ENCODE measurements around the gene CCL7.

The CCL7 gene

DNA sequence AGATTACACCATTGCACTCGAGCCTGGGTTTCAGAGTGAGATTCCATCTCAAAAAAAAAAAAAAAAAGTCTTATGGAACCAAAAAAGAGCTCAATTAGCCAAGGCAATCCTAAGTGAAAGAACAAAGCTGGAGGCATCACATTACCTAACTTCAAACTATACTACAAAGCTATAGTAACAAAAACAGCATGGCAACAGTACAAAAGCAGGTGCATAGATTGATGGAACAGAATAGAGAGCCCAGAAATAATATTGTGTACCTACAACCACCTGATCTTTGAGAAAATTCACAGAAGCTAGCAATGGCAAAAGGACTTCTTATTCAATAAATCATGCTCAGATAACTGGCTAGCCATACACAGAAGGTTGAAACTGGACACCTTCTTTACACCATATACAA, 39.7 kb upstream of the CCL7 start:
- H3K4me2 ChIP-seq = no peak overlapping the region
- no peaks in the 10 kb centered on the region for H3K27me3 ChIP-seq
- no peak overlapping the region for H3K27ac ChIP-seq
- H3K9me3 ChIP-seq = peaks cover 21% of the 10 kb centered on the region
- no peaks in the 10 kb centered on the region for H4K20me1 ChIP-seq
- no peaks in the 10 kb centered on the region for H3K36me3 ChIP-seq
- peaks cover 13% of the 10 kb centered on the region for H3K4me1 ChIP-seq
- no peak overlapping the region for H3K9ac ChIP-seq
- H3K4me3 ChIP-seq = no peak overlapping the region
- no peak for TF ChIP-seq Cebpa-rat (IDR thresholded peaks at IDR 0.05)

GRCh38 chr17:34234616-34235015, 35.4 kb upstream of the CCL7 start:
- no peaks in the 10 kb centered on the region for H3K27me3 ChIP-seq
- peaks cover 14% of the 10 kb centered on the region for H3K9me3 ChIP-seq
- no peak overlapping the region for H3K9ac ChIP-seq
- H3K4me2 ChIP-seq = no peak overlapping the region
- H3K4me1 ChIP-seq = peaks cover 31% of the 10 kb centered on the region
- no peak overlapping the region for H3K27ac ChIP-seq
- no peak for TF ChIP-seq Cebpa-rat (IDR thresholded peaks at IDR 0.05)
- no peak overlapping the region for H3K4me3 ChIP-seq
- no peaks in the 10 kb centered on the region for H4K20me1 ChIP-seq
- no peaks in the 10 kb centered on the region for H3K36me3 ChIP-seq

DNA sequence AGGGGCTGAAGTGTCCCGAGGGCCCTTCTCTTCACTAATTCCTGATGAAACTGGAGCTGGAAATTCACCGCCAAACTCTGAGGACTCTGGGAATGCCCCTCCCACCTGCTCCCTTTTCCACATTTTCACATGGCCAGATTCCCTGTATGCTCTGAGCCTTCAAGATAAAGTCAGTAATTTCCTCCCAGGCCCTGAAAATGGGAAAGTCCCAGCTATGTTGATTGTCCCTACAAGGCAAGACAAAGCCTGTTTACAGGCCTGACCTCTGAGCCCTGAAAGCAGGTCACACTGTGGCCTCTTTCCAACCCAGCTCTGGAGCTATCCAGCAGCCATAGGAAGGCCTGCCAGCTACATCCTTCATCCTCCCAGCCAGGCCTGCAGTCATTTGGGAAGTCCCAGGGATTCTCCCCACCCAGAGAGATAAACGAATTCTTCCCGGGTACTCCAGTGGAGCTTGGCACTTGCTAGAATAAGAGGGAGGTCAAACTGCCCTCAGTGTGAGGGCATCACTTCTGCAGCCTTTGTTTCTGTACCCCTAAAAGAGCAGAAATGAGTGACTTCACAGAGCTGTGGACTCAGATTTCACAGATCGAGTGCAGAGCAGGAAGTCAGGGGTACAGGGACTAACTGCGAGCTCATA, 34.5 kb upstream of the CCL7 start:
- no peaks in the 10 kb centered on the region for H3K27me3 ChIP-seq
- no peak overlapping the region for H3K9ac ChIP-seq
- no peaks in the 10 kb centered on the region for H4K20me1 ChIP-seq
- H3K4me1 ChIP-seq = peaks cover 39% of the 10 kb centered on the region
- peak overlapping the region; percentile 75 for H3K4me2 ChIP-seq
- H3K9me3 ChIP-seq = peaks cover 5% of the 10 kb centered on the region
- no peak for TF ChIP-seq Cebpa-rat (IDR thresholded peaks at IDR 0.05)
- no peaks in the 10 kb centered on the region for H3K36me3 ChIP-seq
- no peak overlapping the region for H3K4me3 ChIP-seq
- H3K27ac ChIP-seq = peak overlapping the region; percentile 68; the same call in 1 of the 2 replicates

- Histone ChIP-seq H3K9me3 (no peaks in the 10 kb centered on the region), H3K4me2 (peak overlapping the region; percentile 75), H3K27me3 (no peaks in the 10 kb centered on the region), H3K9ac (peak overlapping the region; percentile 6; the same call in 1 of the 2 replicates), H3K4me3 (no peak overlapping the region), H4K20me1 (no peaks in the 10 kb centered on the region), H3K36me3 (no peaks in the 10 kb centered on the region), H3K4me1 (peaks cover 47% of the 10 kb centered on the region), H3K27ac (peak overlapping the region; percentile 68)
- TF ChIP-seq Cebpa-rat (IDR thresholded peaks at IDR 0.05) = no peak
These were observed 33.6 kb upstream of the CCL7 start for GRCh38 chr17:34236281-34236892.

DNA sequence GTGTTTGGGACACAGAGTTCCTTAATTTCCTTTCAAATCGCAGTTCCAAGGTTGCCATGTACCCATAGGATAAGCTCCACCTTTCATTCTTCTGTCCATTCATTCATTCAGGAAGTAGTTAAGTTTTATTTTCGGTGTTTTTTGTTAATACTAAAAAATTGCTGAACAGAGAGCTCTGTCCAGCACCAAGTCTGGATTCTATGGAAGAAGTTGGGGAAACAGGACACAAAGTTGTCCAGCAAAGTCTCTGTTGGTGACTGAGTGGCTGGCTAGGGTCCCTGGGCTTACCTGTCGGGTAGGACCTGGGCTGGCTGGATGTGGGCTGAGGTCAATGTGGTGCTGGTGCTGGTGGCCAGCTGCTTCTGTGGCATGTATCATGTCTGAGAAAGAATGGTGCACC, 32.6 kb upstream of the CCL7 start:
- H3K27me3 ChIP-seq = no peaks in the 10 kb centered on the region
- TF ChIP-seq Cebpa-rat (IDR thresholded peaks at IDR 0.05) = no peak
- H3K4me1 ChIP-seq = peaks cover 58% of the 10 kb centered on the region
- no peaks in the 10 kb centered on the region for H3K36me3 ChIP-seq
- H3K4me2 ChIP-seq = 0 out of 2 replicates have a peak overlapping the region, but pooled peaks have one; percentile 75
- no peaks in the 10 kb centered on the region for H4K20me1 ChIP-seq
- no peak overlapping the region for H3K9ac ChIP-seq
- H3K9me3 ChIP-seq = no peaks in the 10 kb centered on the region
- no peak overlapping the region for H3K4me3 ChIP-seq
- H3K27ac ChIP-seq = no peak overlapping the region

- Histone ChIP-seq H3K27ac (peak overlapping the region; percentile 36), H4K20me1 (no peaks in the 10 kb centered on the region), H3K4me3 (no peak overlapping the region), H3K27me3 (no peaks in the 10 kb centered on the region), H3K4me2 (peak overlapping the region; percentile 72), H3K9ac (no peak overlapping the region), H3K4me1 (peaks cover 61% of the 10 kb centered on the region), H3K36me3 (no peaks in the 10 kb centered on the region), H3K9me3 (no peaks in the 10 kb centered on the region)
- no peak for TF ChIP-seq Cebpa-rat (IDR thresholded peaks at IDR 0.05)
These were observed 29.0 kb upstream of the CCL7 start for GRCh38 chr17:34241062-34241461.

GRCh38 chr17:34242587-34243363, 27.2 kb upstream of the CCL7 start:
- Histone ChIP-seq H4K20me1 (no peaks in the 10 kb centered on the region), H3K4me2 (peak overlapping the region; percentile 72), H3K27ac (peak overlapping the region; percentile 60), H3K9me3 (no peaks in the 10 kb centered on the region), H3K4me1 (peaks cover 45% of the 10 kb centered on the region), H3K27me3 (no peaks in the 10 kb centered on the region), H3K4me3 (no peak overlapping the region), H3K36me3 (no peaks in the 10 kb centered on the region), H3K9ac (no peak overlapping the region)
- TF ChIP-seq Cebpa-rat (IDR thresholded peaks at IDR 0.05) = no peak

- peaks cover 45% of the 10 kb centered on the region for H3K4me1 ChIP-seq
- peak overlapping the region; percentile 60 for H3K27ac ChIP-seq
- peak overlapping the region; percentile 72 for H3K4me2 ChIP-seq
- no peaks in the 10 kb centered on the region for H3K27me3 ChIP-seq
- TF ChIP-seq Cebpa-rat (IDR thresholded peaks at IDR 0.05) = no peak
- H4K20me1 ChIP-seq = no peaks in the 10 kb centered on the region
- no peaks in the 10 kb centered on the region for H3K9me3 ChIP-seq
- H3K36me3 ChIP-seq = no peaks in the 10 kb centered on the region
- H3K9ac ChIP-seq = no peak overlapping the region
- no peak overlapping the region for H3K4me3 ChIP-seq
These were observed 26.4 kb upstream of the CCL7 start for GRCh38 chr17:34243364-34244320.

DNA sequence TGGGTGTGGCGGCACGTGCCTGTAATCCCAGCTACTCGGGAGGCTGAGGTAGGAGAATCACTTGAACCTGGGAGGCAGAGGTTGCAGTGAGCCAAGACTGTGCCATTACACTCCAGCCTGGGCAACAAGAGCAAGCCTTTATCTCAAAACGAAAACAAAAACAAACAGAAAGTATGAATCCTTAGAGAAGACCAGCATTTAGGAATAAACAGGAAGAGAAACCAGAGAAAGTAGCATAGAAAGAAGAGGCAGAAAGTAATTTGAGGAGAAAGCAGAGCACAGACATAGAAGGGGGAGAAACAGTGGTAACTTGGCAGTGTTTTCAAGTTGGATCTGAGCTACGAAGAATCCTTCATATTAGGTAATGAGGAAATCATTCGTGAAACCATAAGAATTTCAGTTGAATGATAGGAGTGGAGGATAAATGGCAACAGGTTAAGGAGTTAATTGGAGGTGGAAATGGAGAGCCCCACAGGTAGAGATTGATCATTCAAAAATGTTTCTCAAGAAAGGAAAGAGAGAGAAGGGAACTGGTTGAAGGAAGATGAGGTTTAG, 24.6 kb upstream of the CCL7 start:
- Histone ChIP-seq H3K9ac (no peak overlapping the region), H3K27me3 (no peaks in the 10 kb centered on the region), H3K27ac (no peak overlapping the region), H3K36me3 (no peaks in the 10 kb centered on the region), H3K4me3 (no peak overlapping the region), H3K4me2 (no peak overlapping the region), H3K4me1 (peaks cover 37% of the 10 kb centered on the region), H3K9me3 (no peaks in the 10 kb centered on the region), H4K20me1 (no peaks in the 10 kb centered on the region)
- no peak for TF ChIP-seq Cebpa-rat (IDR thresholded peaks at IDR 0.05)

Measured in BLaER1 (cell line).